ENCODE results near the gene PRMT3. TPM values are rescaled to one million over a fixed set of nuclear protein-coding genes. Genes with fewer than 3 reads are reported as not detected.

PRMT3 gene
- total and polyA plus RNA-seq, 2 of the 4 experiments (the other 2 are of a cell fraction), result 8.8 to 11.3 TPM

DNA sequence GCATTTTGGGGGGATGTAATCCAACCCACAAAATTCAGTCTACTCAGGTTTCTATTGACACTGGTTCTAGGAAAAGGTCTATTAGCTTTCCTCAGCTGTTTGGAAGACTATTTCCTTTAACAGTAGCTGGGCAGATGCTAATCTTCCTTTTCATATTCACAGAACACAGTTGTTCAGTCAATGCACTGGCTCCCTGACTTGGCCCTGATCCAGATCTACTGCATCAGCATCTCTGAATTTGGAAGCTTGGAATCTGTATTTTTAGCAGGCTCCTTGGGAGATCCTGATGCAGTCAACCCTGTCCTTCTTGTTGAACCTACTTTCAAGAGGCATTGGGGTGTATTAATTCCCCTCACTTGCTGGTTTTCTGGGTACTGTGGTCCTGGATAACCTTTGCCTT, 17.7 kb upstream of the PRMT3 start:
- in situ Hi-C loops (cut with MboI; ENCODE audit: low sequenced_read_pairs) (loop anchor here (25.0 kb wide), 1 partner anchor 433 kb away; no protein-coding TSS in a partner anchor), dilution Hi-C loops (cut with HindIII; ENCODE audit: low sequenced_read_pairs, unreplicated experiment) (no loop called here), intact Hi-C loops (cut with micrococcal nuclease) (no loop called here)
- Histone ChIP-seq H2BK5ac (ENCODE audit: low read depth, low read length, poor library complexity, severe bottlenecking) (no peak overlapping the region), H2BK120ac (ENCODE audit: low read depth, low read length) (no peak overlapping the region), H3K9ac (ENCODE audit: low read depth, low read length) (no peak overlapping the region), H3K14ac (replicated peaks; ENCODE audit: low read depth, low read length) (no peak overlapping the region), H3K9me3 (ENCODE audit: control insufficient read depth, insufficient read depth, low read length) (no peaks in the 10 kb centered on the region), H3K27ac (ENCODE audit: insufficient read depth, low read length) (no peak overlapping the region), H3K56ac (ENCODE audit: extremely low read depth, insufficient read depth, low read length) (no peak overlapping the region), H3K18ac (ENCODE audit: low read depth, low read length) (no peak overlapping the region), H2BK20ac (ENCODE audit: low read depth, low read length) (no peak overlapping the region), H2AK9ac (replicated peaks; ENCODE audit: low read depth, low read length, poor library complexity) (no peak overlapping the region), H4K5ac (ENCODE audit: low read depth, low read length) (no peak overlapping the region), H3K27me3 (ENCODE audit: control insufficient read depth, insufficient read depth, low read length) (no peaks in the 10 kb centered on the region), H3K4ac (ENCODE audit: low read depth, low read length) (no peak overlapping the region), H4K20me1 (ENCODE audit: insufficient read depth, low read length) (no peaks in the 10 kb centered on the region), H3K79me1 (ENCODE audit: low read depth in 1 of 2, low read length in 2 of 2) (peaks cover 3 to 13% of the 10 kb centered on the region in 2 experiments), H2AFZ (replicated peaks; ENCODE audit: low read length, poor library complexity) (no peak overlapping the region), H3K23ac (ENCODE audit: low read depth, low read length) (no peak overlapping the region), H2BK15ac (ENCODE audit: low read depth, low read length) (no peak overlapping the region), H2AK5ac (ENCODE audit: low read depth, low read length) (no peak overlapping the region), H3K9me1 (ENCODE audit: insufficient read depth, low read length) (peaks cover 4% of the 10 kb centered on the region), H3K4me2 (ENCODE audit: low read depth, low read length) (no peak overlapping the region), H3K4me1 (ENCODE audit: control insufficient read depth, insufficient read depth, low read length) (peaks cover 13% of the 10 kb centered on the region), H4K8ac (ENCODE audit: low read depth in 2 of 2, low read length in 2 of 2) (0 out of 4 replicates have a peak overlapping the region, but pooled peaks of 1 of the 2 experiments have one; percentile 17), H3K4me3 (ENCODE audit: insufficient read depth, low read depth, low read length) (no peak overlapping the region), H4K91ac (ENCODE audit: insufficient read depth, low read depth, low read length) (no peak overlapping the region), H3K36me3 (ENCODE audit: control insufficient read depth, insufficient read depth, low read length) (0 out of 2 replicates have a peak, but pooled peaks cover 1% of the 10 kb centered on the region)
- ATAC-seq (ENCODE audit: low read depth) (no peak), DNase-seq (no peak)
- POLR2A ChIA-PET (ENCODE audit: unreplicated experiment), result no interaction called here
- BruUV-seq (replicated peaks), result no TSS peak
- no peak for TF ChIP-seq POLR2A (IDR thresholded peaks at IDR 0.05; ENCODE audit: low read depth, low read length)
- TF ChIP-seq USF2 (IDR thresholded peaks at IDR 0.05; ENCODE audit: low read depth, low read length), result no peak
- TF ChIP-seq CEBPB (IDR thresholded peaks at IDR 0.05; ENCODE audit: low read depth, low read length), result no peak
- no peak for TF ChIP-seq RAD21 (IDR thresholded peaks at IDR 0.05; ENCODE audit: low read length)
- TF ChIP-seq BHLHE40 (IDR thresholded peaks at IDR 0.05; ENCODE audit: low read depth, low read length), result no peak
- TF ChIP-seq, protein P1, sequence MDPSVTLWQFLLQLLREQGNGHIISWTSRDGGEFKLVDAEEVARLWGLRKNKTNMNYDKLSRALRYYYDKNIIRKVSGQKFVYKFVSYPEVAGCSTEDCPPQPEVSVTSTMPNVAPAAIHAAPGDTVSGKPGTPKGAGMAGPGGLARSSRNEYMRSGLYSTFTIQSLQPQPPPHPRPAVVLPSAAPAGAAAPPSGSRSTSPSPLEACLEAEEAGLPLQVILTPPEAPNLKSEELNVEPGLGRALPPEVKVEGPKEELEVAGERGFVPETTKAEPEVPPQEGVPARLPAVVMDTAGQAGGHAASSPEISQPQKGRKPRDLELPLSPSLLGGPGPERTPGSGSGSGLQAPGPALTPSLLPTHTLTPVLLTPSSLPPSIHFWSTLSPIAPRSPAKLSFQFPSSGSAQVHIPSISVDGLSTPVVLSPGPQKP (IDR thresholded peaks at IDR 0.05; ENCODE audit: borderline replicate concordance, low read depth, low read length), result no peak
- CTCF ChIA-PET, result no interaction called here
